ENCODE data around the gene KDM4B. TPM values are rescaled to one million over a fixed set of nuclear protein-coding genes. Genes with fewer than 3 reads are reported as not detected.

KDM4B gene
- total RNA-seq, 1 donor from 2014 or later: 153 TPM

DNA sequence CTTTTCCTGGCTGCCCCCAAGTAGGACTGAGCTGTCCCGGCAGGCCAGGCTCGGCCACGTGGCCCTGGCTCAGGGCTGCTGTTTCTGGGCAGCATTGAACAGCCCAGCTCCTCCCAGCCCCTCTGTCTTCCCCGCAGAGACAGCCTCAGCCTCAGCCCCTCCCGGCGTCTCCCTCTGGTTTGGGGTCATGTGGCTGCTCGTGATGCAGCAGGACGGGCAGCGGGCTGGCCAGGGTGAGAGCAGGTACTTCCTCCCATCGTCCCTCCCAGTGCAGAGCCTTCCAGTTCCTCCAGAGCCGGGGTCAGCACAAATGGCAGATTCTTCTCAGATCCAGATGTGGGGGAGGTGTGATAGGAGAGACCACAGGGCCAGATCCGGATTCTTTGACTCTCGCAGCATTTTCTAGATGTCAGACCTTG lies 114.6 kb downstream of the KDM4B start:
- H3K4me1 Mint-ChIP-seq (ENCODE audit: low read depth, unreplicated experiment): peaks cover 16% of the 10 kb centered on the region
- peaks cover 22% of the 10 kb centered on the region for H3K9me3 Mint-ChIP-seq (ENCODE audit: unreplicated experiment)
- H3K4me3 Mint-ChIP-seq (ENCODE audit: unreplicated experiment): no peak overlapping the region
- H3K27ac Mint-ChIP-seq (ENCODE audit: unreplicated experiment): peak overlapping the region; percentile 14
- TF ChIP-seq, protein P1, sequence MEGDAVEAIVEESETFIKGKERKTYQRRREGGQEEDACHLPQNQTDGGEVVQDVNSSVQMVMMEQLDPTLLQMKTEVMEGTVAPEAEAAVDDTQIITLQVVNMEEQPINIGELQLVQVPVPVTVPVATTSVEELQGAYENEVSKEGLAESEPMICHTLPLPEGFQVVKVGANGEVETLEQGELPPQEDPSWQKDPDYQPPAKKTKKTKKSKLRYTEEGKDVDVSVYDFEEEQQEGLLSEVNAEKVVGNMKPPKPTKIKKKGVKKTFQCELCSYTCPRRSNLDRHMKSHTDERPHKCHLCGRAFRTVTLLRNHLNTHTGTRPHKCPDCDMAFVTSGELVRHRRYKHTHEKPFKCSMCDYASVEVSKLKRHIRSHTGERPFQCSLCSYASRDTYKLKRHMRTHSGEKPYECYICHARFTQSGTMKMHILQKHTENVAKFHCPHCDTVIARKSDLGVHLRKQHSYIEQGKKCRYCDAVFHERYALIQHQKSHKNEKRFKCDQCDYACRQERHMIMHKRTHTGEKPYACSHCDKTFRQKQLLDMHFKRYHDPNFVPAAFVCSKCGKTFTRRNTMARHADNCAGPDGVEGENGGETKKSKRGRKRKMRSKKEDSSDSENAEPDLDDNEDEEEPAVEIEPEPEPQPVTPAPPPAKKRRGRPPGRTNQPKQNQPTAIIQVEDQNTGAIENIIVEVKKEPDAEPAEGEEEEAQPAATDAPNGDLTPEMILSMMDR (IDR thresholded peaks at IDR 0.05; ENCODE audit: partially characterized antibody, unreplicated experiment): no peak
- H3K36me3 Mint-ChIP-seq (ENCODE audit: unreplicated experiment): peaks cover under 1% of the 10 kb centered on the region
- peaks cover 13% of the 10 kb centered on the region for H3K27me3 Mint-ChIP-seq (ENCODE audit: unreplicated experiment)
- no peak for DNase-seq

DNA sequence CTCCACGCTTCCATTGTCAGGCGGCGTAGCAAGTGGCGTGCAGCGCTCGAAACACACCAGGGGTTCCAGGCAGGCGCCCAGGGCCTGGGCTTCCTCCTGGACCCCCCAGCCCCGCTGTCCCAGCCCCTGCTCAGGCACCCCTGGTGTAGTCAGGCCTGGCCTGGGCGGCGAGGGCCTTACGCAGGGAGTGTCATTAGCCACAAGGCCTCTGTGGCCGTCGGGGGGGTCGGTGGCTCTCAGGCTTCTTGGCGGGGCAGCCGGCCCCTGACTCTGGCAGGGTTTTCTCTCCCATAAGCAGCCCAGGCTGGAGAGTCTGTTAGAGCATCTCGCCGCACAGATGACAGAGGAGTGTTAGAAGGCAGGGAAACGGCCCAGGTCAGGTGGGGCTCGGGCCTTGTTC lies 116.7 kb downstream of the KDM4B start:
- TF ChIP-seq, protein P1 (IDR thresholded peaks at IDR 0.05; ENCODE audit: partially characterized antibody, unreplicated experiment): no peak
- Mint-ChIP-seq H3K36me3 (ENCODE audit: unreplicated experiment) (peaks cover 10% of the 10 kb centered on the region), H3K9me3 (ENCODE audit: unreplicated experiment) (peaks cover 16% of the 10 kb centered on the region), H3K4me1 (ENCODE audit: low read depth, unreplicated experiment) (peaks cover 23% of the 10 kb centered on the region), H3K4me3 (ENCODE audit: unreplicated experiment) (no peak overlapping the region), H3K27ac (ENCODE audit: unreplicated experiment) (peak overlapping the region; percentile 33), H3K27me3 (ENCODE audit: unreplicated experiment) (peaks cover 10% of the 10 kb centered on the region)
- no peak for DNase-seq

DNA sequence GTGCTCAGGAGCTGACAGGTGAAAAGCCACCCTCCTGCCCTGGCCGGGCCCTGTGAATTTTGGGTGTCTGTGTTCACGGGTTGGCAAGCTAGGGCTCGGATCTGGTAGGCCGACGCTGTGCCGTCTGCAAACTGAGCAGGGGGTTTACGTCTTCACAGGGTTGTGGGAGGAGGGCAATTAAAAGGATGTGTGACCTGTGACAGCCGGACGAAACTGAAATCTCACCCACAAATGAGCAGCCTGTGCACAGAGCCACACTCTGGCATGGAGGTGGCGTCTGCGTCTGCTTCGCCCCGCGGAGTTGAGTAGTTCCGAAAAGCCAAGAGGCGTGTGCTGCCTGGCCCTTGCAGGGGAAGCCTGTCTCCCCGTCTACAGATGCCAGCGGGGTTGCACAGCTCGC lies 117.3 kb downstream of the KDM4B start:
- H3K4me1 Mint-ChIP-seq (ENCODE audit: low read depth, unreplicated experiment): peaks cover 28% of the 10 kb centered on the region
- DNase-seq: no peak
- H3K27me3 Mint-ChIP-seq (ENCODE audit: unreplicated experiment): peaks cover 8% of the 10 kb centered on the region
- peaks cover 14% of the 10 kb centered on the region for H3K9me3 Mint-ChIP-seq (ENCODE audit: unreplicated experiment)
- no peak overlapping the region for H3K4me3 Mint-ChIP-seq (ENCODE audit: unreplicated experiment)
- no peak overlapping the region for H3K27ac Mint-ChIP-seq (ENCODE audit: unreplicated experiment)
- TF ChIP-seq, protein P1 (IDR thresholded peaks at IDR 0.05; ENCODE audit: partially characterized antibody, unreplicated experiment): no peak
- peaks cover 10% of the 10 kb centered on the region for H3K36me3 Mint-ChIP-seq (ENCODE audit: unreplicated experiment)

DNA sequence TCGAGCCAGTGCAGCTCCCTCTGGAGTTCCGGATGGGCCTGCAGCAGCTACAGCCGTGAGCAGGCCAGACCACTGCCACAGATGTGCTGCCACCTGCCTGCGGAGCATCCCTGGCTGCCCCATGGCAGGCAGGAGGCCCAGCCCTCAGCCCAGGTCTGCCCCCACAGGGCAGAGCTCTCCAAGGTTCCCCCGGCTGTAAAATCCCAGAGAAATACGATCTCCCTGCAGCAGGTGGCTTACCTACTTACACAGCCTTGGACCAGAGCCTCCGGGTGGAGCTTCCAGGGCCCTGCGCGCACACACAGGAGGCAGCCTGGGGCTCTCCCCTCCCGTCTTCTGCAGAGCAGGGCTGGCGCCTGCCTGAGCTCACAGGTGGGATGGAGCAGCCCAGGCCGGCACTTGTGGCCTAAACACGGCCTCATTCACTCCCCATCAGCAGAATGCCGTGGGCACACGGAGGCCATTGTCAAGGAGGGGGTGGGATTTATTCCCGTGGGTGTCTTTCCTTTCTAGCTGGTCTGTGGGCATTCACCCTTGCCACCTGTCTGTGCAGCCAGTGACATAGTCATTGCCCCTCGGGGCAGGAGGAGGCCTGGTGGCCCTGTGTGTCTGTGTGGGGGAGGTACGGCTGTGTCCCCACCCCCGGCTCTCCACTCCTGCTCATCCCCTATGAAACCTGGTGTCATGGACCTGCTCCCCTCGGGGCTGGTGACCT lies 118.0 kb downstream of the KDM4B start:
- Mint-ChIP-seq H3K4me1 (ENCODE audit: low read depth, unreplicated experiment) (peaks cover 30% of the 10 kb centered on the region), H3K36me3 (ENCODE audit: unreplicated experiment) (peaks cover 10% of the 10 kb centered on the region), H3K4me3 (ENCODE audit: unreplicated experiment) (no peak overlapping the region), H3K9me3 (ENCODE audit: unreplicated experiment) (peaks cover 14% of the 10 kb centered on the region), H3K27me3 (ENCODE audit: unreplicated experiment) (peaks cover 7% of the 10 kb centered on the region), H3K27ac (ENCODE audit: unreplicated experiment) (peak overlapping the region; percentile 59)
- TF ChIP-seq, protein P1 (IDR thresholded peaks at IDR 0.05; ENCODE audit: partially characterized antibody, unreplicated experiment): no peak
- no peak for DNase-seq

DNA sequence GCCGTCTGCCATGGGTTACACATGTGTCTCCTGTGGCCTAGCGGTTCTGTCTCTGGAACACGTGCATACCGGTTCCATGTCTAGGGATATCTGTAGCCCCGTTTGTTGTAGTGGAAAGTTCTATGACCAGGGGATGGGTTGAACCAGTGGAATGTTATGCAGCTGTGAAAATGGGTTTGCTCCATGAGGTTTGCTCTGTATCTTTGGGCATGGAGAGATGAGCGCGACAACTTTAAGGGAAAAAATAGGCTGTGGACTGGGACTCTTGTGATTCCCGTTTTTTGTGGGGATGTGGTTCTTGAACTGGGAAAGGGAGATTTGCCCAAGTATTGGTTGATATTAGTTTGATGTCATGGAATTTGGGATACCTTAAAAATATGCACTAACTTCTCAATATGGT lies 120.4 kb downstream of the KDM4B start:
- H3K36me3 Mint-ChIP-seq (ENCODE audit: unreplicated experiment): peaks cover 10% of the 10 kb centered on the region
- TF ChIP-seq, protein P1 (IDR thresholded peaks at IDR 0.05; ENCODE audit: partially characterized antibody, unreplicated experiment): no peak
- H3K27ac Mint-ChIP-seq (ENCODE audit: unreplicated experiment): peak overlapping the region; percentile 40
- H3K4me3 Mint-ChIP-seq (ENCODE audit: unreplicated experiment): peak overlapping the region; percentile 5
- peaks cover 10% of the 10 kb centered on the region for H3K27me3 Mint-ChIP-seq (ENCODE audit: unreplicated experiment)
- peaks cover 41% of the 10 kb centered on the region for H3K4me1 Mint-ChIP-seq (ENCODE audit: low read depth, unreplicated experiment)
- DNase-seq: no peak
- H3K9me3 Mint-ChIP-seq (ENCODE audit: unreplicated experiment): peaks cover 14% of the 10 kb centered on the region

All from glutamatergic neuron (in vitro differentiated cells).